Endothelial cell of umbilical vein (primary cell): ENCODE measurements around the gene LSP1.

Experiments used
- EZH2 ChIP-seq: IDR thresholded peaks from 2 replicates; pipeline ENCODE4 v1.6.1; 2012; ENCODE audit warnings: borderline replicate concordance, low read depth, mild to moderate bottlenecking, moderate library complexity, low read length, inconsistent platforms; ENCODE audit not compliant: severe bottlenecking
- FOS ChIP-seq: IDR thresholded peaks from 2 replicates; pipeline ENCODE4 v1.6.1; 2011; ENCODE audit warnings: mild to moderate bottlenecking, low read length, moderate library complexity, borderline replicate concordance; ENCODE audit not compliant: insufficient read depth
- GATA2 ChIP-seq: IDR thresholded peaks from 2 replicates; pipeline ENCODE4 v1.7.0; 2011; ENCODE audit warnings: low read depth, mild to moderate bottlenecking, moderate library complexity, mixed read lengths, low read length; ENCODE audit not compliant: insufficient read length, insufficient read depth
- MAX ChIP-seq: IDR thresholded peaks from 2 replicates; pipeline ENCODE4 v1.6.1; 2011; ENCODE audit not compliant: insufficient read depth, insufficient read length
- MYC ChIP-seq: IDR thresholded peaks from one replicate; pipeline ENCODE4 v1.6.1; 2011; ENCODE audit warnings: mild to moderate bottlenecking, low read depth, low read length
- POLR2A ChIP-seq: IDR thresholded peaks from 2 replicates; pipeline ENCODE4 v1.6.1; 2012; ENCODE audit warnings: low read depth, mild to moderate bottlenecking, control low read depth, low read length
- POLR2AphosphoS5 ChIP-seq: IDR thresholded peaks from 2 replicates; pipeline ENCODE4 v1.6.1; 2012; ENCODE audit warnings: low read depth, mild to moderate bottlenecking, control low read depth, low read length, moderate library complexity; ENCODE audit not compliant: insufficient read depth
- TF ChIP-seq, protein P1 (sequence below), 2 donors: IDR thresholded peaks; 1 replicate in 1 of 2; 2 replicates in 1 of 2; pipeline ENCODE4 v1.5.1; 2011; ENCODE audit warnings: low read length in 2 of 2, mild to moderate bottlenecking in 2 of 2, moderate library complexity in 2 of 2, control low read depth in 1 of 2, inconsistent platforms in 1 of 2, low read depth in 1 of 2; ENCODE audit not compliant: insufficient read depth in 1 of 2; ENCODE audit errors: extremely low read depth in 1 of 2

DNA sequence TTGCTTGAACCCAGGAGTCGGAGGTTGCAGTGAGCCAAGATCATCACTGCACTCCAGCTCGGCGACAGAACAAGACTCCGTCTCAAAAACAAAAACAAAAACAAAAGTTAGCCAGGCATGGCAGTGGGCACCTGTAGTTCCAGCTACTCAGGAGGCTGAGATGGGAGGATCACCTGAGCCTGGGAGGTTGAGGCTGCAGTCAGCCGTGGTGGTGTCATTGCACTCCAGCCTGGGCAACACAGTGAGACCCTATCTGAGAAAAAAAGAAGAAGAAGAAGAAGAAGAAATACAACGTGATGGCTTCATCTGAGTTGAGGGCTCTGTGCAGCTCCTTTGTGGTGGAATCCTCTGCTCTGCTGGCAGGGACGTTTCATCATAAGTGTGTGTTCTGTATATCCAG, 56.6 kb downstream of the LSP1 start:
- TF ChIP-seq, protein P1, sequence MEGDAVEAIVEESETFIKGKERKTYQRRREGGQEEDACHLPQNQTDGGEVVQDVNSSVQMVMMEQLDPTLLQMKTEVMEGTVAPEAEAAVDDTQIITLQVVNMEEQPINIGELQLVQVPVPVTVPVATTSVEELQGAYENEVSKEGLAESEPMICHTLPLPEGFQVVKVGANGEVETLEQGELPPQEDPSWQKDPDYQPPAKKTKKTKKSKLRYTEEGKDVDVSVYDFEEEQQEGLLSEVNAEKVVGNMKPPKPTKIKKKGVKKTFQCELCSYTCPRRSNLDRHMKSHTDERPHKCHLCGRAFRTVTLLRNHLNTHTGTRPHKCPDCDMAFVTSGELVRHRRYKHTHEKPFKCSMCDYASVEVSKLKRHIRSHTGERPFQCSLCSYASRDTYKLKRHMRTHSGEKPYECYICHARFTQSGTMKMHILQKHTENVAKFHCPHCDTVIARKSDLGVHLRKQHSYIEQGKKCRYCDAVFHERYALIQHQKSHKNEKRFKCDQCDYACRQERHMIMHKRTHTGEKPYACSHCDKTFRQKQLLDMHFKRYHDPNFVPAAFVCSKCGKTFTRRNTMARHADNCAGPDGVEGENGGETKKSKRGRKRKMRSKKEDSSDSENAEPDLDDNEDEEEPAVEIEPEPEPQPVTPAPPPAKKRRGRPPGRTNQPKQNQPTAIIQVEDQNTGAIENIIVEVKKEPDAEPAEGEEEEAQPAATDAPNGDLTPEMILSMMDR (IDR thresholded peaks at IDR 0.05; ENCODE audit: extremely low read depth in 1 of 2, insufficient read depth in 1 of 2, low read depth in 1 of 2, low read length in 2 of 2) = no peak
- TF ChIP-seq EZH2 = no peak
- TF ChIP-seq POLR2AphosphoS5 = no peak
- no peak for TF ChIP-seq MAX
- no peak for TF ChIP-seq MYC
- TF ChIP-seq POLR2A = no peak
- no peak for TF ChIP-seq FOS
- no peak for TF ChIP-seq GATA2
